Measurements from ENCODE around the gene RBM14. TPM values are rescaled to one million over a fixed set of nuclear protein-coding genes. Genes with fewer than 3 reads are reported as not detected.

Gene RBM14
- total and polyA plus RNA-seq, 9 of the 15 experiments (the other 6 are each of a cell fraction or from before 2014, with no cell fraction given): 5.5 to 131 (median 42.6) TPM

DNA sequence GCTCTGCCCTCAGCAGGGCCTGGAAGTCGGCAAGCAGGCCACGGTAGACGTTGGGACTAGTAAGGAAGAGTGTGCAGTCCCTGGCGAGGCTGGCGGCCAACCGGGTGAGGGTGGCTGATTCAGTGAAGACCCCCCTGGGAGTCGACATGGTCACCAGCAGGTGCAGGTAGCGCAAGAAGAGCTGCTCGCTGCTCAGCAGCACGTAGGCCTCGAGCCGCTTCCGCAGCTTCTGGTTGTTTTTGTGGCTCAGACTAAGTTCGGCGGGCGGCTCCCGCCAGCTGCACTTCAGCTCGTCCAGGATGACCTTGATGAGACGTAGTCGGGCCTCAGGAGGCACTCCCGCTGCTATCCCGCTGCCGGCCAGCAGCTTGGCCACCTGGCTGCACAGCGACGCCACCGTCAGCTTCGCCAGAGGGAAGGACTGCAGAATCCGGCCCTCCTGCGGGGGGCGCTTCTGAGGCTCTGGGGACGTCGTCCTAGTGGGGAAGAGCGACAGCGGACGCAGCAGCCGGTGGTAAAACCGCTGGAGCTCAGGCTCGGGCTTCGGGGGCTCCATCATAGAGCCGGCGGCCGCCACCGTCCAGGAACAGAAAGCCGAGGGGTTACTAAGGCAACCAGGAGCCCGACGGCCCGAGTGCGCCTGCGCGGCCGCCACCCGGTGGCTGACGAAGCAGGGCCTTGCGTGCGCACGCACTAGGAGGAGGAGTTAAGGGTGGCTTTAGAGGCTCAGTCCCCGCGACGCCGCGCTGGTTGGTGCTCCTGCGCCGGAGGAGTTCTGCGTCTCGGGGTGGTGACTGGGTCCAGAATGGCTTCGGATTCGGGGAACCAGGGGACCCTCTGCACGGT lies 23.8 kb upstream of the RBM14 start, which contains the start of the genes CCDC87 and CCS (continued):
- TF ChIP-seq, protein P1, sequence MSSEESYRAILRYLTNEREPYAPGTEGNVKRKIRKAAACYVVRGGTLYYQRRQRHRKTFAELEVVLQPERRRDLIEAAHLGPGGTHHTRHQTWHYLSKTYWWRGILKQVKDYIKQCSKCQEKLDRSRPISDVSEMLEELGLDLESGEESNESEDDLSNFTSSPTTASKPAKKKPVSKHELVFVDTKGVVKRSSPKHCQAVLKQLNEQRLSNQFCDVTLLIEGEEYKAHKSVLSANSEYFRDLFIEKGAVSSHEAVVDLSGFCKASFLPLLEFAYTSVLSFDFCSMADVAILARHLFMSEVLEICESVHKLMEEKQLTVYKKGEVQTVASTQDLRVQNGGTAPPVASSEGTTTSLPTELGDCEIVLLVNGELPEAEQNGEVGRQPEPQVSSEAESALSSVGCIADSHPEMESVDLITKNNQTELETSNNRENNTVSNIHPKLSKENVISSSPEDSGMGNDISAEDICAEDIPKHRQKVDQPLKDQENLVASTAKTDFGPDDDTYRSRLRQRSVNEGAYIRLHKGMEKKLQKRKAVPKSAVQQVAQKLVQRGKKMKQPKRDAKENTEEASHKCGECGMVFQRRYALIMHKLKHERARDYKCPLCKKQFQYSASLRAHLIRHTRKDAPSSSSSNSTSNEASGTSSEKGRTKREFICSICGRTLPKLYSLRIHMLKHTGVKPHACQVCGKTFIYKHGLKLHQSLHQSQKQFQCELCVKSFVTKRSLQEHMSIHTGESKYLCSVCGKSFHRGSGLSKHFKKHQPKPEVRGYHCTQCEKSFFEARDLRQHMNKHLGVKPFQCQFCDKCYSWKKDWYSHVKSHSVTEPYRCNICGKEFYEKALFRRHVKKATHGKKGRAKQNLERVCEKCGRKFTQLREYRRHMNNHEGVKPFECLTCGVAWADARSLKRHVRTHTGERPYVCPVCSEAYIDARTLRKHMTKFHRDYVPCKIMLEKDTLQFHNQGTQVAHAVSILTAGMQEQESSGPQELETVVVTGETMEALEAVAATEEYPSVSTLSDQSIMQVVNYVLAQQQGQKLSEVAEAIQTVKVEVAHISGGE (CRISPR knock-in tag; IDR thresholded peaks at IDR 0.05): 0 out of 6 replicates have a peak, but pooled peaks of 1 of the 3 experiments have one; percentile 44
- TF ChIP-seq NFE2L1 (tag; IDR thresholded peaks at IDR 0.05; ENCODE audit: borderline replicate concordance, low read depth) (no peak), TARDBP (IDR thresholded peaks at IDR 0.05) (0 out of 2 replicates have a peak, but pooled peaks have one; percentile 62), SIN3A (IDR thresholded peaks at IDR 0.05; ENCODE audit: borderline replicate concordance in 2 of 2, control insufficient read depth in 1 of 2, low read depth in 2 of 2, low read length in 2 of 2) (peak; percentile 59 to 79; a peak in 2 of 4 replicates), ZNF12 (CRISPR knock-in tag; IDR thresholded peaks at IDR 0.05) (peak; percentile 37; the same call in 1 of the 2 replicates), TAF15 (IDR thresholded peaks at IDR 0.05; ENCODE audit: low read depth, low read length) (no peak), LCOR (CRISPR knock-in tag; IDR thresholded peaks at IDR 0.05) (0 out of 2 replicates have a peak, but pooled peaks have one; percentile 49), FOXJ2 (tag; IDR thresholded peaks at IDR 0.05) (peak; percentile 39; the same call in 1 of the 2 replicates), KAT2B (IDR thresholded peaks at IDR 0.05; ENCODE audit: low read depth, low read length) (no peak), ZBTB1 (CRISPR knock-in tag; IDR thresholded peaks at IDR 0.05; ENCODE audit: borderline replicate concordance, low read depth) (0 out of 2 replicates have a peak, but pooled peaks have one; percentile 7), ZNF431 (CRISPR knock-in tag; IDR thresholded peaks at IDR 0.05) (no peak), NR1H2 (CRISPR knock-in tag; IDR thresholded peaks at IDR 0.05) (0 out of 2 replicates have a peak, but pooled peaks have one; percentile 59), CTBP1 (IDR thresholded peaks at IDR 0.05; ENCODE audit: borderline replicate concordance) (peak; percentile 90), FIP1L1 (IDR thresholded peaks at IDR 0.05; ENCODE audit: low read depth, low read length, poor library complexity, severe bottlenecking) (peak; percentile 69), CC2D1A (IDR thresholded peaks at IDR 0.05) (no peak)
- TF ChIP-seq, protein P2, sequence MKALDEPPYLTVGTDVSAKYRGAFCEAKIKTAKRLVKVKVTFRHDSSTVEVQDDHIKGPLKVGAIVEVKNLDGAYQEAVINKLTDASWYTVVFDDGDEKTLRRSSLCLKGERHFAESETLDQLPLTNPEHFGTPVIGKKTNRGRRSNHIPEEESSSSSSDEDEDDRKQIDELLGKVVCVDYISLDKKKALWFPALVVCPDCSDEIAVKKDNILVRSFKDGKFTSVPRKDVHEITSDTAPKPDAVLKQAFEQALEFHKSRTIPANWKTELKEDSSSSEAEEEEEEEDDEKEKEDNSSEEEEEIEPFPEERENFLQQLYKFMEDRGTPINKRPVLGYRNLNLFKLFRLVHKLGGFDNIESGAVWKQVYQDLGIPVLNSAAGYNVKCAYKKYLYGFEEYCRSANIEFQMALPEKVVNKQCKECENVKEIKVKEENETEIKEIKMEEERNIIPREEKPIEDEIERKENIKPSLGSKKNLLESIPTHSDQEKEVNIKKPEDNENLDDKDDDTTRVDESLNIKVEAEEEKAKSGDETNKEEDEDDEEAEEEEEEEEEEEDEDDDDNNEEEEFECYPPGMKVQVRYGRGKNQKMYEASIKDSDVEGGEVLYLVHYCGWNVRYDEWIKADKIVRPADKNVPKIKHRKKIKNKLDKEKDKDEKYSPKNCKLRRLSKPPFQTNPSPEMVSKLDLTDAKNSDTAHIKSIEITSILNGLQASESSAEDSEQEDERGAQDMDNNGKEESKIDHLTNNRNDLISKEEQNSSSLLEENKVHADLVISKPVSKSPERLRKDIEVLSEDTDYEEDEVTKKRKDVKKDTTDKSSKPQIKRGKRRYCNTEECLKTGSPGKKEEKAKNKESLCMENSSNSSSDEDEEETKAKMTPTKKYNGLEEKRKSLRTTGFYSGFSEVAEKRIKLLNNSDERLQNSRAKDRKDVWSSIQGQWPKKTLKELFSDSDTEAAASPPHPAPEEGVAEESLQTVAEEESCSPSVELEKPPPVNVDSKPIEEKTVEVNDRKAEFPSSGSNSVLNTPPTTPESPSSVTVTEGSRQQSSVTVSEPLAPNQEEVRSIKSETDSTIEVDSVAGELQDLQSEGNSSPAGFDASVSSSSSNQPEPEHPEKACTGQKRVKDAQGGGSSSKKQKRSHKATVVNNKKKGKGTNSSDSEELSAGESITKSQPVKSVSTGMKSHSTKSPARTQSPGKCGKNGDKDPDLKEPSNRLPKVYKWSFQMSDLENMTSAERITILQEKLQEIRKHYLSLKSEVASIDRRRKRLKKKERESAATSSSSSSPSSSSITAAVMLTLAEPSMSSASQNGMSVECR (CRISPR knock-in tag; IDR thresholded peaks at IDR 0.05): peak; percentile 89
- TF ChIP-seq, protein P3, sequence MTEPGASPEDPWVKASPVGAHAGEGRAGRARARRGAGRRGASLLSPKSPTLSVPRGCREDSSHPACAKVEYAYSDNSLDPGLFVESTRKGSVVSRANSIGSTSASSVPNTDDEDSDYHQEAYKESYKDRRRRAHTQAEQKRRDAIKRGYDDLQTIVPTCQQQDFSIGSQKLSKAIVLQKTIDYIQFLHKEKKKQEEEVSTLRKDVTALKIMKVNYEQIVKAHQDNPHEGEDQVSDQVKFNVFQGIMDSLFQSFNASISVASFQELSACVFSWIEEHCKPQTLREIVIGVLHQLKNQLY (CRISPR knock-in tag; conservative IDR thresholded peaks at IDR 0.05): no peak

All from K562 (cell line).